ENCODE results near the gene DNAJC27. TPM values are rescaled to one million over a fixed set of nuclear protein-coding genes. Genes with fewer than 3 reads are reported as not detected.

Gene DNAJC27
- total and polyA plus RNA-seq, 2 donors (not counting 1 experiment from before 2014, with no cell fraction given), result 6.0 to 16.6 TPM

- TF ChIP-seq, protein P1, sequence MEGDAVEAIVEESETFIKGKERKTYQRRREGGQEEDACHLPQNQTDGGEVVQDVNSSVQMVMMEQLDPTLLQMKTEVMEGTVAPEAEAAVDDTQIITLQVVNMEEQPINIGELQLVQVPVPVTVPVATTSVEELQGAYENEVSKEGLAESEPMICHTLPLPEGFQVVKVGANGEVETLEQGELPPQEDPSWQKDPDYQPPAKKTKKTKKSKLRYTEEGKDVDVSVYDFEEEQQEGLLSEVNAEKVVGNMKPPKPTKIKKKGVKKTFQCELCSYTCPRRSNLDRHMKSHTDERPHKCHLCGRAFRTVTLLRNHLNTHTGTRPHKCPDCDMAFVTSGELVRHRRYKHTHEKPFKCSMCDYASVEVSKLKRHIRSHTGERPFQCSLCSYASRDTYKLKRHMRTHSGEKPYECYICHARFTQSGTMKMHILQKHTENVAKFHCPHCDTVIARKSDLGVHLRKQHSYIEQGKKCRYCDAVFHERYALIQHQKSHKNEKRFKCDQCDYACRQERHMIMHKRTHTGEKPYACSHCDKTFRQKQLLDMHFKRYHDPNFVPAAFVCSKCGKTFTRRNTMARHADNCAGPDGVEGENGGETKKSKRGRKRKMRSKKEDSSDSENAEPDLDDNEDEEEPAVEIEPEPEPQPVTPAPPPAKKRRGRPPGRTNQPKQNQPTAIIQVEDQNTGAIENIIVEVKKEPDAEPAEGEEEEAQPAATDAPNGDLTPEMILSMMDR (IDR thresholded peaks at IDR 0.05), result no peak
- TF ChIP-seq EZH2 (IDR thresholded peaks at IDR 0.05; ENCODE audit: borderline replicate concordance, insufficient read depth, low read depth, low read length, poor library complexity, severe bottlenecking), result no peak
- Histone ChIP-seq H3K4me2 (replicated peaks; ENCODE audit: low read depth, low read length, poor library complexity, severe bottlenecking) (no peak overlapping the region), H3K27me3 (replicated peaks in 1 of 4; ENCODE audit: control extremely low read depth in 1 of 4, control insufficient read depth in 3 of 4, insufficient read depth in 4 of 4, low read length in 3 of 4) (no peaks in the 10 kb centered on the region), H2AFZ (ENCODE audit: insufficient read depth, low read depth, low read length, poor library complexity, severe bottlenecking) (no peak overlapping the region), H4K20me1 (ENCODE audit: control insufficient read depth, insufficient read depth, low read length, poor library complexity, severe bottlenecking) (no peaks in the 10 kb centered on the region), H3K79me2 (ENCODE audit: control insufficient read depth, insufficient read depth, low read length) (no peaks in the 10 kb centered on the region), H3K27ac (ENCODE audit: low read length in 2 of 2) (no peak overlapping the region), H3K36me3 (replicated peaks in 1 of 2; ENCODE audit: control extremely low read depth in 1 of 2, control insufficient read depth in 1 of 2, extremely low read depth in 1 of 2, insufficient read depth in 2 of 2, low read length in 1 of 2) (no peaks in the 10 kb centered on the region), H3K9me3 (ENCODE audit: control extremely low read depth in 1 of 3, control insufficient read depth in 2 of 3, insufficient read depth in 1 of 3, low read length in 2 of 3) (peaks cover 0 to 5% (median 0%) of the 10 kb centered on the region in 3 donors), H3K4me3 (ENCODE audit: control extremely low read depth in 1 of 5, extremely low read depth in 1 of 5, insufficient read depth in 1 of 5, low read depth in 2 of 5, low read length in 4 of 5) (no peak overlapping the region), H3K9ac (ENCODE audit: low read length) (no peak overlapping the region), H3K4me1 (ENCODE audit: control insufficient read depth in 2 of 2, insufficient read depth in 2 of 2, low read length in 2 of 2) (no peaks in the 10 kb centered on the region)
- Mint-ChIP-seq H3K27ac (no peak overlapping the region), H3K4me3 (no peak overlapping the region), H3K9me3 (ENCODE audit: insufficient read depth) (no peaks in the 10 kb centered on the region), H3K27me3 (no peaks in the 10 kb centered on the region), H3K4me1 (no peaks in the 10 kb centered on the region)
- no peak for DNase-seq
- intact Hi-C loops (cut with micrococcal nuclease), result no loop called here
- no peak for ATAC-seq (ENCODE audit: low read depth)
- 95% methylated on average over 7 of the region's 8 CpGs for WGBS (ENCODE audit: insufficient coverage)
- CTCF ChIA-PET, result no interaction called here
- POLR2A ChIA-PET, result no interaction called here
These were observed 63.3 kb downstream of the DNAJC27 start for GRCh38 chr2:24908461-24908901.

- intact Hi-C loops (cut with micrococcal nuclease), result no loop called here
- H3K4me1 Mint-ChIP-seq, result no peaks in the 10 kb centered on the region
- TF ChIP-seq, protein P1 (IDR thresholded peaks at IDR 0.05), result no peak
- no peak for TF ChIP-seq EZH2 (IDR thresholded peaks at IDR 0.05; ENCODE audit: borderline replicate concordance, insufficient read depth, low read depth, low read length, poor library complexity, severe bottlenecking)
- H3K4me2 ChIP-seq (replicated peaks; ENCODE audit: low read depth, low read length, poor library complexity, severe bottlenecking), result no peak overlapping the region
- no peaks in the 10 kb centered on the region for H3K36me3 ChIP-seq (replicated peaks in 1 of 2; ENCODE audit: control extremely low read depth in 1 of 2, control insufficient read depth in 1 of 2, extremely low read depth in 1 of 2, insufficient read depth in 2 of 2, low read length in 1 of 2)
- H4K20me1 ChIP-seq (ENCODE audit: control insufficient read depth, insufficient read depth, low read length, poor library complexity, severe bottlenecking), result no peaks in the 10 kb centered on the region
- no peak overlapping the region for H3K27ac ChIP-seq (ENCODE audit: low read length in 2 of 2)
- H3K9me3 ChIP-seq (ENCODE audit: control extremely low read depth in 1 of 3, control insufficient read depth in 2 of 3, insufficient read depth in 1 of 3, low read length in 2 of 3), result peaks cover 0 to 5% (median 0%) of the 10 kb centered on the region in 3 donors
- H3K9ac ChIP-seq (ENCODE audit: low read length), result no peak overlapping the region
- no peak overlapping the region for H3K4me3 Mint-ChIP-seq
- no peaks in the 10 kb centered on the region for H3K9me3 Mint-ChIP-seq (ENCODE audit: insufficient read depth)
- no peak for DNase-seq
- no peak overlapping the region for H3K4me3 ChIP-seq (ENCODE audit: control extremely low read depth in 1 of 5, extremely low read depth in 1 of 5, insufficient read depth in 1 of 5, low read depth in 2 of 5, low read length in 4 of 5)
- no peak overlapping the region for H2AFZ ChIP-seq (ENCODE audit: insufficient read depth, low read depth, low read length, poor library complexity, severe bottlenecking)
- POLR2A ChIA-PET, result no interaction called here
- H3K27ac Mint-ChIP-seq, result no peak overlapping the region
- H3K4me1 ChIP-seq (ENCODE audit: control insufficient read depth in 2 of 2, insufficient read depth in 2 of 2, low read length in 2 of 2), result no peaks in the 10 kb centered on the region
- CTCF ChIA-PET, result no interaction called here
- no peaks in the 10 kb centered on the region for H3K27me3 Mint-ChIP-seq
- ATAC-seq (ENCODE audit: low read depth), result no peak
- 80% methylated on average over 2 of the region's 5 CpGs for WGBS (ENCODE audit: insufficient coverage)
- H3K27me3 ChIP-seq (replicated peaks in 1 of 4; ENCODE audit: control extremely low read depth in 1 of 4, control insufficient read depth in 3 of 4, insufficient read depth in 4 of 4, low read length in 3 of 4), result no peaks in the 10 kb centered on the region
- no peaks in the 10 kb centered on the region for H3K79me2 ChIP-seq (ENCODE audit: control insufficient read depth, insufficient read depth, low read length)
These were observed 64.6 kb downstream of the DNAJC27 start for GRCh38 chr2:24907116-24907515.

All from B cell (primary cell).